Astrocyte of the cerebellum (primary cell): ENCODE results near the gene EBPL.

Source experiments
- DNase-seq: peaks from one replicate; pipeline ENCODE4 v3.0.0-alpha.2; 2011; ENCODE audit warnings: low read depth
- H3K4me3 ChIP-seq: 2 replicates; pipeline ENCODE4 v1.5.1; 2011; ENCODE audit warnings: mild to moderate bottlenecking, low read depth, low read length, moderate library complexity
- CTCF ChIP-seq: IDR thresholded peaks from 2 replicates; pipeline ENCODE4 v1.5.1; 2012; ENCODE audit warnings: low read length, low read depth, moderate library complexity, mild to moderate bottlenecking; ENCODE audit errors: missing control alignments
- in situ Hi-C: cut with HindIII; loops from 2 replicates; pipeline ENCODE4 v1.10.0; 2017; ENCODE audit warnings: low sequenced_read_pairs

The EBPL gene

GRCh38 chr13:49690995-49691784 is at the start of gene EBPL:
Gene EBPL (minus strand): TSS chr13:49691486. CDS start chr13:49691424, 62 bp downstream.
- no peak for TF ChIP-seq CTCF
- in situ Hi-C loops, result no loop called here
- DNase-seq, result peak; percentile 67
- H3K4me3 ChIP-seq, result peak within 1 kb of the TSS; percentile 62

- in situ Hi-C loops, result no loop called here
- no peak for DNase-seq
- no peak for TF ChIP-seq CTCF
- H3K4me3 ChIP-seq, result no peak overlapping the region
These were observed 49.6 kb upstream of the EBPL start for GRCh38 chr13:49740870-49741269.

GRCh38 chr13:49739498-49740187 is 48.4 kb upstream of the EBPL start:
- no peak for DNase-seq
- TF ChIP-seq CTCF, result no peak
- H3K4me3 ChIP-seq, result no peak overlapping the region
- in situ Hi-C loops, result no loop called here

- DNase-seq, result no peak
- no peak overlapping the region for H3K4me3 ChIP-seq
- TF ChIP-seq CTCF, result no peak
- in situ Hi-C loops, result no loop called here
These were observed 42.1 kb upstream of the EBPL start for GRCh38 chr13:49733181-49733951.

GRCh38 chr13:49731766-49732165 is 40.5 kb upstream of the EBPL start:
- H3K4me3 ChIP-seq, result no peak overlapping the region
- TF ChIP-seq CTCF, result no peak
- in situ Hi-C loops, result no loop called here
- DNase-seq, result peak; percentile 37

GRCh38 chr13:49716615-49717014 is 25.3 kb upstream of the EBPL start:
- H3K4me3 ChIP-seq, result no peak overlapping the region
- in situ Hi-C loops, result no loop called here
- no peak for DNase-seq
- TF ChIP-seq CTCF, result no peak
